Choroid plexus epithelial cell (primary cell): Measurements from ENCODE around the gene PROK2.

Source experiments
- DNase-seq: peaks from one replicate; pipeline ENCODE4 v3.0.0-alpha.2; 2010; ENCODE audit warnings: low read depth
- H3K4me3 ChIP-seq: 2 replicates; pipeline ENCODE4 v1.5.1; 2011; ENCODE audit warnings: low read depth, mild to moderate bottlenecking, control low read depth, low read length, moderate library complexity
- TF ChIP-seq, protein P1 (sequence below): conservative IDR thresholded peaks from 2 replicates; pipeline ENCODE4 v1.5.1; 2011; ENCODE audit warnings: low read depth, mild to moderate bottlenecking, control low read depth, inconsistent platforms, low read length, moderate library complexity

The PROK2 gene

DNA sequence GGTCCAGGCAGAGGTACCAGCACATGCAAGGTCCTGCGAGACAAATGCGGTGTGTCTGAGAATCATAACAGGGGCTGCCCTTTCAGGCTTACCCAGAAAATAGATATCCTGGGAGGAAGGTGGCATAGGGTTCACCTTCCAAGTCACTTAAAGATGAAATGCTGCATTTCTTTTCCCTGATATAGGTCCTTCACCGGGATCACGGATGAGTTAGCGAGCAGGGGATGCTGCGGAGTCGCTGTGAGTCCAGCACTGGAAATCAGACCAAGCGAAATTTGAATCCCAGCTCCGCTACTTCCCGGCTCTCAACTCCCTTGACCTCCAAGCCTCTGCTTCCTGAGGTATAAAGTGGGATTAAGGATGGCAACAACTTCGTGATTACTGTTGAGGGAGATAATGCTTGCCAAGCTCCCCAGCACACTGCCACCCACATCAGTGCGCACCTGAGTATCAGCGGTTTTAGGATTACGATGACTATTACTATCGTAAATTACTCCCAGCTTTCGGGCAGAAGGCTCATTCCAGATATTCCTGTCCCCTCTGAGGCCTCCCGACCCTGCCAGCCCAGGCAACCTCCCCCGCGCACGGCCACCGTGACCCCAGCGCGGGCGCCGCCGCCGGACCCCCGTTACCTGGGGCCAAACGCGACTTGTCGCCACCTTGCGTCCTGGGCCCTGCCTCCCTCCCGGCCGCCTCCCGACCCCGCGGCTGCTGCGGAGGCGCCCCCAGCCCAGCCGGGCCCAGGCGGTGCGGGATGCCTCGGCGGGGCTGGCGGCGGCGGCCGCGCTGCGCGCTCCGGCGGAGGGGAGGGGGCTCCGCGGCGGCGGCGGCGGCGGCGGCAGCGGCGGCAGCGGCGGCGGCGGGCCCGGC lies 31.9 kb downstream of the PROK2 start:
- no peak for DNase-seq
- H3K4me3 ChIP-seq: no peak overlapping the region

DNA sequence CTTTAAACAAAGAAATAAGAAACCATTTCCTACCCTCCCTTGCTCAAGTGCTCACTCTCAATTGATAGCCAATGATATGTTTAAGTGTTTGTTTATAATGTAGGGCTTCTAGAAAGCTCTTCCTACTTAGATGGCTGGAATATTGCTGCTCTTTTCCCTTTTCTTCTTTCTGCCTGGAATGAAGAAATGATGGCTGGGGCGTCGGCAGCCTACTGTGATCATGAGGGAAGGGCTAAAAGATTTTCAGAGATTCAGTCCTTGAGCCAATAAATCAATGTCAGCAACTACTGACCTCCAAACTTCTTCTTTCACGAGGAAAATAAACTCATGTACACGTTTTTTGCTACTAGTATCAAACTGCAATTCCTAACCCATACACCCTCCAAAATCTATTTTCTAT lies 33.3 kb downstream of the PROK2 start:
- no peak for DNase-seq
- H3K4me3 ChIP-seq: no peak overlapping the region
- TF ChIP-seq, protein P1, sequence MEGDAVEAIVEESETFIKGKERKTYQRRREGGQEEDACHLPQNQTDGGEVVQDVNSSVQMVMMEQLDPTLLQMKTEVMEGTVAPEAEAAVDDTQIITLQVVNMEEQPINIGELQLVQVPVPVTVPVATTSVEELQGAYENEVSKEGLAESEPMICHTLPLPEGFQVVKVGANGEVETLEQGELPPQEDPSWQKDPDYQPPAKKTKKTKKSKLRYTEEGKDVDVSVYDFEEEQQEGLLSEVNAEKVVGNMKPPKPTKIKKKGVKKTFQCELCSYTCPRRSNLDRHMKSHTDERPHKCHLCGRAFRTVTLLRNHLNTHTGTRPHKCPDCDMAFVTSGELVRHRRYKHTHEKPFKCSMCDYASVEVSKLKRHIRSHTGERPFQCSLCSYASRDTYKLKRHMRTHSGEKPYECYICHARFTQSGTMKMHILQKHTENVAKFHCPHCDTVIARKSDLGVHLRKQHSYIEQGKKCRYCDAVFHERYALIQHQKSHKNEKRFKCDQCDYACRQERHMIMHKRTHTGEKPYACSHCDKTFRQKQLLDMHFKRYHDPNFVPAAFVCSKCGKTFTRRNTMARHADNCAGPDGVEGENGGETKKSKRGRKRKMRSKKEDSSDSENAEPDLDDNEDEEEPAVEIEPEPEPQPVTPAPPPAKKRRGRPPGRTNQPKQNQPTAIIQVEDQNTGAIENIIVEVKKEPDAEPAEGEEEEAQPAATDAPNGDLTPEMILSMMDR: no peak

More for the DNA sequence above, 31.9 kb downstream of the PROK2 start:
- TF ChIP-seq, protein P1: no peak

DNA sequence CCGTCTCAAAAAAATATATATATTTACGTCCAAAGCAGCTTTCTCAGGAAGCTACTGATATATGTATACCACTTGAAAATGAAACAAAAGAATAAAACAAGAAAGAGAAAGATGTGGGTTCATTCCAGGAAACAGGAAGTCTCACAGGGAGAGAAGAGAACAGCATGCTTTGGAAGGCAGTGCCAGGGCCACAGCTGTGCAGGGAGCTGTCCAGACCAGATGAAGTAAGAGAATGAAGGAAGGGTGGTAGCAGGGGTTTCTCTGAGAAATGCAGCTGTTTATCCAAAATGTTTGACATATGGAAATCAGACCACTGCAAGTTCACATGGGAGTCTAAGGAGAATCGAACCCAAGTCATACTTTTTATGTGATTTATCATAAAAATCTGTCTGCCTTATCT lies 40.2 kb downstream of the PROK2 start:
- no peak overlapping the region for H3K4me3 ChIP-seq
- no peak for DNase-seq
- TF ChIP-seq, protein P1: no peak

DNA sequence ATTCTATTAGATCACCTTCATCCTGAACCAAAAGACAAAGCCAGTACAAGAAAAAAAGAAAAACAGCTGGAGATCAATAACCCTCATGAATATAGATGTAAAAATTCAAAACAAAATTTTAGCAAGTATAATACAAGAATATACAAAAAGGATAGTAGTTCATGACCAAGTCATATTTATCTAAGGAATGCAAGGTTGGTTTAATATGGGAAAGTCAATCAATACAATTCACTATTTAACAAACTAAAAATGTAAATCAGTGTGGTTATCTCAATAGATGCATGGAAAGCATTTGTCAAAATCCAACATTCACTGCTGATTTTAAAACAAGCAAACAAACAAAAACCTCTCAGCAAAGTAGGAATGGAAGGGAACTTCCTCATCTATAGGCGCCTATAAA lies 42.3 kb downstream of the PROK2 start:
- no peak for DNase-seq
- TF ChIP-seq, protein P1: no peak
- no peak overlapping the region for H3K4me3 ChIP-seq

DNA sequence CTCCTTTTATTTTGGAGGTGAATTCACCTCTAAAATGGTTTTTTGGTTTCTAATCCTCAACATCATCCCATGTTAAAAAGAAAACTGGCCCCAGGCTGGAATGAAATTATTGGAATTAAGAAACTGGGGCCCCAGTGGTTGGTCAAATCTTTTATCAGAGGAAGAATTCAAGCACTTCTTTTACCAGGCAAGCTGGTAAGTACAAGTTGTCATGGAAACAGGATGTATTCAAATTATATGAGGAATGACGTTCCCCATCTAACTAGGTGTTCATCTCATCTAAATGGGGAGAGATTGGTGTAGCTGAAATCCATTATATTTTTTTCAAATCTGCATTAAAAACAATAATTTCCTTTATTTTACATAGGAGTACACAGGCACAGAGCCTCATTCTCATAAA lies 50.1 kb downstream of the PROK2 start:
- TF ChIP-seq, protein P1: no peak
- H3K4me3 ChIP-seq: no peak overlapping the region
- DNase-seq: no peak

DNA sequence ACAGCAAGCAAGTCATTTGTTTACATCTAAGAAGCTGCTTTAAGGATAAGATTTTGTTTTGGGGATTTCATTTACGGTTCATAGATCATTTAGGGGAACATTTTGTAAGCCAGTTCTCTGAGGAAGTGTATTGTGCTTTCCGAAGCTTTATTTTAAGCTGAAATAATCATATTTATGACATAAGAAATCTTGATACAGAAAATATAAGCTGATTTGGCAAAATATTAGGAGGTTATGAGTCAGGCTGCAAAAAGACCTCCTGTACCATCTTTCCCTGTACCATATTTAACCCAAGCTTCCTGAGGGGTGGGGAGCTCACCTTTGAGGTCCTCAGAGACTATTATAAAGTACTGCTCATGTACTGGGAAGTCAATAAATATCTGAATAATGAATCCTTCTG lies 51.6 kb downstream of the PROK2 start:
- DNase-seq: no peak
- TF ChIP-seq, protein P1: no peak
- no peak overlapping the region for H3K4me3 ChIP-seq

DNA sequence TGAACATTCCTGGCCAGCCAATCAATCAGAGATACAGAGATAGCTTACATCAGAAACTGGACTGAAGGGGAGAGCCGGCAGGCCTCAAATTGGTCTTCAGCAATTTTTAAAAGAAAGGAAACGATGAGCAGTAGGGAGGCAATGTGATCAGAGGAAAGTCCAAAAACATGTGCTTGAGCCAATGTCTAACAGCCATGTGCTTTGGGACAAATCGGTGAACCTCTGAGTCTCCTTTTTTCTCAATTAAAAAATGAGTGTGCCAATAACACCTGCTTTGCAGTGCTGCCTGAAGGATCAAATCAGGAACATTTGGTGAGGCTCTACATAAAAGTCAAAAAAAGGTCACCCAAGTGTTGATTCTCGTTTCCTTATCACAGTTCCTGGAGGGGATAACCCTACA lies 52.3 kb downstream of the PROK2 start:
- TF ChIP-seq, protein P1: no peak
- H3K4me3 ChIP-seq: no peak overlapping the region
- DNase-seq: no peak
